ENCODE results near the gene ZNF697.
A peak's percentile ranks its signal among the peaks of the same experiment; 100 is the strongest.

Gene ZNF697

GRCh38 chr1:119636491-119637089 is 11.5 kb downstream of the ZNF697 start:
- no peak for TF ChIP-seq CTCF (conservative IDR thresholded peaks at IDR 0.05)

GRCh38 chr1:119635811-119636390 is 12.2 kb downstream of the ZNF697 start:
- TF ChIP-seq CTCF (conservative IDR thresholded peaks at IDR 0.05), result no peak
- H3K27ac ChIP-seq, result no peak overlapping the region

More at GRCh38 chr1:119636491-119637089, 11.5 kb downstream of the ZNF697 start:
- peak overlapping the region; percentile 57 for H3K27ac ChIP-seq

- TF ChIP-seq CTCF (conservative IDR thresholded peaks at IDR 0.05), result no peak
- no peak overlapping the region for H3K27ac ChIP-seq
Measured at GRCh38 chr1:119634016-119634415, 14.1 kb downstream of the ZNF697 start.

GRCh38 chr1:119633575-119633974 is 14.5 kb downstream of the ZNF697 start:
- TF ChIP-seq CTCF (conservative IDR thresholded peaks at IDR 0.05), result no peak
- no peak overlapping the region for H3K27ac ChIP-seq

- TF ChIP-seq CTCF (conservative IDR thresholded peaks at IDR 0.05), result no peak
- H3K27ac ChIP-seq, result peak overlapping the region; percentile 81
Measured at GRCh38 chr1:119632841-119633240, 15.2 kb downstream of the ZNF697 start.

- TF ChIP-seq CTCF (conservative IDR thresholded peaks at IDR 0.05), result no peak
- peak overlapping the region; percentile 81 for H3K27ac ChIP-seq
Measured at GRCh38 chr1:119632103-119632490, 16.0 kb downstream of the ZNF697 start.

GRCh38 chr1:119631433-119632102 is 16.5 kb downstream of the ZNF697 start:
- H3K27ac ChIP-seq, result peak overlapping the region; percentile 81
- no peak for TF ChIP-seq CTCF (conservative IDR thresholded peaks at IDR 0.05)

Data from VCaP (cell line).